Measurements from ENCODE around the gene MAFG. TPM values are rescaled to one million over a fixed set of nuclear protein-coding genes. Genes with fewer than 3 reads are reported as not detected.

Gene MAFG
- total RNA-seq, 4 donors from 2014 or later: 9.7 to 23.1 (median 12.7) TPM

DNA sequence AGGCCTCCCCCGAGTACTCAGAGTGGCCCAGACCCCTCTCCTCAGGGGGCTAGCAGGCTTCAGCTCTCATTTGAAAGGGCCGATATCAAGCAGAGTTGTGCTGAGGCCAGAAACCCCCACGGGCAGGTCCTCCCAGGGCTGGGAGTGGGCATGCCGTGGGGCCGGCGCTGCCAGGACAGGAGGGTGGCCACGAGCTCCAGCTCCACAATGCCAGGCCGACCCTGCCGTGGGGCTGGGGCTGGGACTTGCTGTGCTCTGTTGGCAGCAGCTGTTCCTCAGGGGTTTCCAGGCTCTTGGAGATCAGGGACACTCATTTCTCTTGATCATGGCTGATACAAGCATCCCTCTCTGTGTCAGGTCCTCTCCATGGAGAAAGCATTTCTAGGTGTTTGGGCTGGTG, 28.6 kb downstream of the MAFG start:
- Histone ChIP-seq H3K4me3 (no peak overlapping the region), H3K4me1 (peaks cover 0 to 16% of the 10 kb centered on the region in 2 donors), H3K9me3 (no peaks in the 10 kb centered on the region), H3K27ac (no peak overlapping the region), H3K27me3 (no peaks in the 10 kb centered on the region), H3K36me3 (no peaks in the 10 kb centered on the region)
- TF ChIP-seq, protein P1, sequence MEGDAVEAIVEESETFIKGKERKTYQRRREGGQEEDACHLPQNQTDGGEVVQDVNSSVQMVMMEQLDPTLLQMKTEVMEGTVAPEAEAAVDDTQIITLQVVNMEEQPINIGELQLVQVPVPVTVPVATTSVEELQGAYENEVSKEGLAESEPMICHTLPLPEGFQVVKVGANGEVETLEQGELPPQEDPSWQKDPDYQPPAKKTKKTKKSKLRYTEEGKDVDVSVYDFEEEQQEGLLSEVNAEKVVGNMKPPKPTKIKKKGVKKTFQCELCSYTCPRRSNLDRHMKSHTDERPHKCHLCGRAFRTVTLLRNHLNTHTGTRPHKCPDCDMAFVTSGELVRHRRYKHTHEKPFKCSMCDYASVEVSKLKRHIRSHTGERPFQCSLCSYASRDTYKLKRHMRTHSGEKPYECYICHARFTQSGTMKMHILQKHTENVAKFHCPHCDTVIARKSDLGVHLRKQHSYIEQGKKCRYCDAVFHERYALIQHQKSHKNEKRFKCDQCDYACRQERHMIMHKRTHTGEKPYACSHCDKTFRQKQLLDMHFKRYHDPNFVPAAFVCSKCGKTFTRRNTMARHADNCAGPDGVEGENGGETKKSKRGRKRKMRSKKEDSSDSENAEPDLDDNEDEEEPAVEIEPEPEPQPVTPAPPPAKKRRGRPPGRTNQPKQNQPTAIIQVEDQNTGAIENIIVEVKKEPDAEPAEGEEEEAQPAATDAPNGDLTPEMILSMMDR (IDR thresholded peaks at IDR 0.05): no peak
- TF ChIP-seq POLR2A (IDR thresholded peaks at IDR 0.05): no peak
- intact Hi-C loops (cut with DNase I; ENCODE audit: low total_unique reads): no loop called here
- DNase-seq: no peak

- Histone ChIP-seq H3K4me1 (peaks cover 0 to 16% of the 10 kb centered on the region in 2 donors), H3K36me3 (no peaks in the 10 kb centered on the region), H3K4me3 (no peak overlapping the region), H3K9me3 (no peaks in the 10 kb centered on the region), H3K27ac (no peak overlapping the region), H3K27me3 (no peaks in the 10 kb centered on the region)
- no peak for TF ChIP-seq POLR2A (IDR thresholded peaks at IDR 0.05)
- TF ChIP-seq, protein P1 (IDR thresholded peaks at IDR 0.05): no peak
- intact Hi-C loops (cut with DNase I; ENCODE audit: low total_unique reads): no loop called here
- DNase-seq: no peak
Measured at GRCh38 chr17:81898029-81898866, 29.3 kb downstream of the MAFG start.

DNA sequence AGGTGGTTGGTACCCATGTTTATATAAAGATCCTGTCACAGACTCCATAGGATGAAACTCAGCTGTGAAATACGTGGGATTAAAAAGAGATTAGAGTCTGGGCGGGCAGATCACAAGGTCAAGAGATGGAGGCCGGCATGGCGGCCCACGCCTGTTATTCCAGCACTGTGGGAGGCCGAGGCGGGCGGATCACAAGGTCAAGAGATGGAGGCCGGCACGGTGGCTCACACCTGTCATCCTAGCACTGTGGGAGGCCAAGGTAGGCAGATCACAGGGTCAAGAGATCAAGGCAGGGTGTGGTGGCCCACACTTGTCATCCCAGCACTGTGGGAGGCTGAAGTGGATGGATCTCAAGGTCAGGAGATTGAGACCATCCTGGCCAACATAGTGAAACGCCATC, 32.1 kb downstream of the MAFG start:
- Histone ChIP-seq H3K27ac (no peak overlapping the region), H3K36me3 (no peaks in the 10 kb centered on the region), H3K4me1 (peaks cover 2 to 6% of the 10 kb centered on the region in 2 donors), H3K9me3 (no peaks in the 10 kb centered on the region), H3K4me3 (no peak overlapping the region), H3K27me3 (no peaks in the 10 kb centered on the region)
- no peak for TF ChIP-seq POLR2A (IDR thresholded peaks at IDR 0.05)
- TF ChIP-seq, protein P1 (IDR thresholded peaks at IDR 0.05): no peak
- intact Hi-C loops (cut with DNase I; ENCODE audit: low total_unique reads): no loop called here
- no peak for DNase-seq

GRCh38 chr17:81891303-81891552, 36.3 kb downstream of the MAFG start:
- no peak for DNase-seq
- TF ChIP-seq, protein P1 (IDR thresholded peaks at IDR 0.05): no peak
- TF ChIP-seq POLR2A (IDR thresholded peaks at IDR 0.05): no peak
- H3K36me3 ChIP-seq: no peaks in the 10 kb centered on the region

GRCh38 chr17:81890447-81891302, 36.9 kb downstream of the MAFG start:
- no peak for TF ChIP-seq POLR2A (IDR thresholded peaks at IDR 0.05)
- TF ChIP-seq, protein P1 (IDR thresholded peaks at IDR 0.05): no peak
- H3K27ac ChIP-seq: peak overlapping the region; percentile 83 to 89
- H3K9me3 ChIP-seq: no peaks in the 10 kb centered on the region
- H3K27me3 ChIP-seq: no peaks in the 10 kb centered on the region
- peaks cover 6 to 11% of the 10 kb centered on the region in 2 donors for H3K4me1 ChIP-seq
- no peak for DNase-seq
- H3K4me3 ChIP-seq: peak overlapping the region; percentile 86 to 94
- intact Hi-C loops (cut with DNase I; ENCODE audit: low total_unique reads): no loop called here
- no peaks in the 10 kb centered on the region for H3K36me3 ChIP-seq

More at GRCh38 chr17:81891303-81891552, 36.3 kb downstream of the MAFG start:
- H3K4me3 ChIP-seq: peak overlapping the region; percentile 86 to 94
- peak overlapping the region; percentile 83 to 89 for H3K27ac ChIP-seq
- intact Hi-C loops (cut with DNase I; ENCODE audit: low total_unique reads): no loop called here
- peaks cover 6 to 11% of the 10 kb centered on the region in 2 donors for H3K4me1 ChIP-seq
- no peaks in the 10 kb centered on the region for H3K27me3 ChIP-seq
- H3K9me3 ChIP-seq: no peaks in the 10 kb centered on the region
